K562 (cell line): ENCODE data around the gene MDC1. TPM values are rescaled to one million over a fixed set of nuclear protein-coding genes. Genes with fewer than 3 reads are reported as not detected.

ENCODE experiments used
- ATAC-seq: fragments of 200-7000 bp; cut with Tn5 transposase; 3 replicates; pipeline ENCODE4 v1.9.1; 2020; ENCODE audit warnings: moderate library complexity
- BruUV-seq: library from RNA; stranded (reverse); fragments of 400-500 nt; replicated peaks from 2 replicates; lab custom pipeline; 2021; lab: Mats Ljungman, UMichigan
- CTCF ChIA-PET: fragments of 300-600 bp; formaldehyde crosslinking; extraction: SDS; loops from one replicate; lab custom pipeline; 2021; ENCODE audit warnings: low intra/inter-chr PET ratio; lab: Yijun Ruan, JAX
- POLR2A ChIA-PET: fragments of 300-600, 350-650 bp; sonication (Branson Sonifier 250); formaldehyde crosslinking; extraction: SDS; loops from one replicate; lab custom pipeline; 2021; ENCODE audit warnings: antibody characterized with exemption, inconsistent platforms; lab: Yijun Ruan, JAX
- DNase-seq, 4 experiments: peaks; one replicate each; pipeline versions ENCODE4 v3.0.0 to v3.0.0-alpha.2; 2011 to 2018; ENCODE audit warnings: low spot score in 3 of 4, mixed read lengths in 3 of 4; ENCODE audit errors: extremely low read depth in 1 of 4
- FAIRE-seq: peaks from 2 replicates; lab custom pipeline; 2011; peaks lifted over from hg19 to GRCh38; lab: Jason Lieb, UNC
- H2AFZ ChIP-seq: 2 replicates; pipeline ENCODE4 v1.6.0; 2011; ENCODE audit warnings: low read depth, low read length, control low read depth, inconsistent platforms
- H3K27ac ChIP-seq: fragments of 200-600 bp; 3 replicates; pipeline ENCODE4 v1.8.0; 2011; ENCODE audit warnings: low read depth, mild to moderate bottlenecking, control low read depth, inconsistent platforms, low read length, moderate library complexity, mixed read lengths; ENCODE audit errors: extremely low read depth
- H3K27me3 ChIP-seq, 2 experiments: fragments of 300-600 bp in 1 of 2; 2 replicates in 1 of 2; 3 replicates in 1 of 2; pipeline versions ENCODE4 v1.6.0 to v1.8.0; 2011; ENCODE audit warnings: inconsistent platforms in 2 of 2, low read length in 2 of 2, mild to moderate bottlenecking in 1 of 2, mixed read lengths in 1 of 2, moderate library complexity in 1 of 2; ENCODE audit not compliant: control insufficient read depth in 2 of 2, insufficient read depth in 2 of 2
- H3K36me3 ChIP-seq: fragments of 300-600 bp; 3 replicates; pipeline ENCODE4 v1.8.0; 2011; ENCODE audit warnings: mild to moderate bottlenecking, low read length, inconsistent platforms; ENCODE audit not compliant: control insufficient read depth, insufficient read depth
- H3K4me1 ChIP-seq, 2 experiments: fragments of 200-600 bp in 1 of 2; replicated peaks in 1 of 2; 2 replicates in 1 of 2; 3 replicates in 1 of 2; pipeline versions ENCODE4 v1.5.1 to v1.8.0; 2011; ENCODE audit warnings: inconsistent platforms in 2 of 2, low read length in 2 of 2, mild to moderate bottlenecking in 1 of 2, mixed read lengths in 1 of 2, moderate library complexity in 1 of 2; ENCODE audit not compliant: control insufficient read depth in 2 of 2, insufficient read depth in 2 of 2
- H3K4me2 ChIP-seq: 2 replicates; pipeline ENCODE4 v1.6.1; 2011; ENCODE audit warnings: low read length, control low read depth, inconsistent platforms, mixed read lengths; ENCODE audit not compliant: insufficient read depth
- H3K4me3 ChIP-seq: fragments of 200-600 bp; sonication (generic), shearing (Covaris generic); 2 replicates; pipeline ENCODE4 v1.5.1; 2016; ENCODE audit warnings: control low read depth, inconsistent platforms
- H3K79me2 ChIP-seq: fragments of 200-600 bp; 3 replicates; pipeline ENCODE4 v1.8.0; 2011; ENCODE audit warnings: low read length, inconsistent platforms; ENCODE audit not compliant: control insufficient read depth, insufficient read depth
- H3K9ac ChIP-seq, 2 experiments: 2 replicates each; pipeline versions ENCODE4 v1.6.0 to v1.6.1; 2011; ENCODE audit warnings: low read depth in 2 of 2, low read length in 2 of 2, control low read depth in 1 of 2, inconsistent platforms in 1 of 2, mild to moderate bottlenecking in 1 of 2, mixed read lengths in 1 of 2; ENCODE audit not compliant: insufficient read depth in 1 of 2
- H3K9me1 ChIP-seq: one replicate; pipeline ENCODE4 v1.6.0; 2011; ENCODE audit warnings: inconsistent platforms, mild to moderate bottlenecking, low read length, moderate library complexity; ENCODE audit not compliant: control insufficient read depth, insufficient read depth
- H3K9me3 ChIP-seq: replicated peaks from 2 replicates; pipeline ENCODE4 v1.5.1; 2011; ENCODE audit warnings: low read depth, low read length, inconsistent platforms; ENCODE audit not compliant: control insufficient read depth, insufficient read depth
- H4K20me1 ChIP-seq: replicated peaks from 2 replicates; pipeline ENCODE4 v1.6.1; 2011; ENCODE audit warnings: low read length, inconsistent platforms, mixed read lengths; ENCODE audit not compliant: control insufficient read depth, insufficient read depth
- EWSR1 ChIP-seq: fragments of 450-650 bp; IDR thresholded peaks from 2 replicates; pipeline ENCODE4 v1.6.1; 2018; ENCODE audit warnings: borderline replicate concordance, mild to moderate bottlenecking, low read depth, moderate library complexity; ENCODE audit not compliant: partially characterized antibody
- POLR2H ChIP-seq: IDR thresholded peaks from 2 replicates; pipeline ENCODE4 v1.6.1; 2016; ENCODE audit warnings: missing genetic modification characterization, low read depth, mild to moderate bottlenecking, control low read depth, missing compliant biosample characterization, moderate library complexity
- SRSF7 ChIP-seq: fragments of 200-400 bp; formaldehyde crosslinking; optimal IDR thresholded peaks from 2 replicates; pipeline ENCODE3; 2017; ENCODE audit warnings: mild to moderate bottlenecking, low read depth, low read length
- ZBTB7A ChIP-seq: IDR thresholded peaks from 2 replicates; pipeline ENCODE4 v1.6.1; 2011; ENCODE audit warnings: low read depth, mild to moderate bottlenecking, low read length, moderate library complexity, borderline replicate concordance; ENCODE audit not compliant: control insufficient read depth
- ZBTB8A ChIP-seq: fragments of 450-650 bp; IDR thresholded peaks from 2 replicates; pipeline ENCODE4 v1.6.1; 2018; ENCODE audit warnings: mild to moderate bottlenecking, moderate library complexity; ENCODE audit not compliant: partially characterized antibody
- ZSCAN32 ChIP-seq: fragments of 450-650 bp; formaldehyde crosslinking; IDR thresholded peaks from 2 replicates; pipeline ENCODE4 v1.4.0; 2020; ENCODE audit warnings: mild to moderate bottlenecking, moderate library complexity
- WGBS: fragments of 100-300 bp; shearing (Covaris generic); methylation state at CpG from one replicate; pipeline ENCODE4 v1.1.6; 2016; ENCODE audit warnings: low coverage, mixed read lengths; ENCODE audit not compliant: insufficient coverage; ENCODE audit errors: missing lambda C conversion rate; 5-methylcytosine and 5-hydroxymethylcytosine counted together
- in situ Hi-C: fragments of 300-500 bp; cut with MboI; formaldehyde crosslinking; loops from 4 replicates; pipeline ENCODE4 v1.15.0; 2018; ENCODE audit warnings: inconsistent platforms, mixed read lengths
- intact Hi-C: fragments of 100-400 bp; cut with micrococcal nuclease; formaldehyde crosslinking; loops from 2 replicates; pipeline ENCODE4 v1.14.2; 2022
- polyA plus RNA-seq, 8 experiments: library from polyadenylated mRNA; depleted of rRNA in 4 of 8; stranded (reverse) in 5 of 8; unstranded in 3 of 8; fragments of >200 nt; fragmentation: Nextera tagmentation in 2 of 8; fragmentation: Illumina TruSeq in 1 of 8; extraction: Ambion mirVana in 2 of 8; extraction: Trizol in 1 of 8; gene quantifications; 2 replicates each; pipeline versions ENCODE4 v1.2.1 to v1.2.3, GENCODE V29; 2011 to 2014; ENCODE audit warnings: inconsistent platforms in 1 of 8, missing spikeins in 1 of 8
- total RNA-seq, 7 experiments: library from RNA; depleted of rRNA in 6 of 7; stranded (reverse); fragments of >200 nt in 6 of 7; fragmentation: Illumina TruSeq in 2 of 7; extraction: Trizol in 2 of 7; gene quantifications; 2 replicates each; pipeline versions ENCODE4 v1.2.1 to v1.2.3, GENCODE V29; 2011 to 2021; ENCODE audit warnings: low replicate concordance in 1 of 7
- TF ChIP-seq, protein P1 (sequence below): fragments of 250-450 bp; sonication (Bioruptor Pico); IDR thresholded peaks from 2 replicates; pipeline ENCODE4 v1.8.0; 2021; ENCODE audit warnings: moderate library complexity, mild to moderate bottlenecking, inconsistent platforms
- TF ChIP-seq, protein P2 (sequence below): fragments of 250-450 bp; sonication (Bioruptor Pico); IDR thresholded peaks from 2 replicates; pipeline ENCODE4 v1.4.0; 2020; ENCODE audit warnings: mild to moderate bottlenecking, moderate library complexity
- TF ChIP-seq, protein P3 (sequence below): fragments of 200-800 bp; sonication (Bioruptor generic); IDR thresholded peaks from 2 replicates; pipeline ENCODE4 v1.6.1; 2017; ENCODE audit warnings: missing genetic modification characterization, missing compliant biosample characterization

MDC1 gene
- total and polyA plus RNA-seq, 9 of the 15 experiments (the other 6 are each of a cell fraction or from before 2014, with no cell fraction given), result 8.2 to 114 (median 20.0) TPM

DNA sequence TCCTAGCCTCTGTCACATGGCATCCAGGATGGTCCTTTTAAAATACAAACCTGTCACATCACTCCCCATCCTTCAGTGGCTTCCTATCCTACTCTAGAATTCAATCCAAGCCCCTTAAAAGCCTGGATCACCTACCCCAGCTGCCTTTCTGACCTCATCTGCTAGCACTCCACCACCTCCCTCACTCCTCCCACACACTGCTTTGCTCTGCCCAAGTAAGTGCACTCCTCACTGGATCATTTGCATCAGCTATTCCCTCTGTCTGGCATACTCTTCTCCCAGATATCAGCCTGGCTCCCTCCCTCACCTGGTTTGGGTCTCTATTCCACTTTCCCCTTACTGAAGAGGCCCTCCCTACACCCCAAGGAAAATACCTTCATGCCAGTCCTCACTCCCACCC, 59.6 kb downstream of the MDC1 start (continued):
- no peak for TF ChIP-seq ZSCAN32 (CRISPR knock-in tag)
- TF ChIP-seq, protein P1, sequence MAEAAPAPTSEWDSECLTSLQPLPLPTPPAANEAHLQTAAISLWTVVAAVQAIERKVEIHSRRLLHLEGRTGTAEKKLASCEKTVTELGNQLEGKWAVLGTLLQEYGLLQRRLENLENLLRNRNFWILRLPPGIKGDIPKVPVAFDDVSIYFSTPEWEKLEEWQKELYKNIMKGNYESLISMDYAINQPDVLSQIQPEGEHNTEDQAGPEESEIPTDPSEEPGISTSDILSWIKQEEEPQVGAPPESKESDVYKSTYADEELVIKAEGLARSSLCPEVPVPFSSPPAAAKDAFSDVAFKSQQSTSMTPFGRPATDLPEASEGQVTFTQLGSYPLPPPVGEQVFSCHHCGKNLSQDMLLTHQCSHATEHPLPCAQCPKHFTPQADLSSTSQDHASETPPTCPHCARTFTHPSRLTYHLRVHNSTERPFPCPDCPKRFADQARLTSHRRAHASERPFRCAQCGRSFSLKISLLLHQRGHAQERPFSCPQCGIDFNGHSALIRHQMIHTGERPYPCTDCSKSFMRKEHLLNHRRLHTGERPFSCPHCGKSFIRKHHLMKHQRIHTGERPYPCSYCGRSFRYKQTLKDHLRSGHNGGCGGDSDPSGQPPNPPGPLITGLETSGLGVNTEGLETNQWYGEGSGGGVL, result no peak

DNA sequence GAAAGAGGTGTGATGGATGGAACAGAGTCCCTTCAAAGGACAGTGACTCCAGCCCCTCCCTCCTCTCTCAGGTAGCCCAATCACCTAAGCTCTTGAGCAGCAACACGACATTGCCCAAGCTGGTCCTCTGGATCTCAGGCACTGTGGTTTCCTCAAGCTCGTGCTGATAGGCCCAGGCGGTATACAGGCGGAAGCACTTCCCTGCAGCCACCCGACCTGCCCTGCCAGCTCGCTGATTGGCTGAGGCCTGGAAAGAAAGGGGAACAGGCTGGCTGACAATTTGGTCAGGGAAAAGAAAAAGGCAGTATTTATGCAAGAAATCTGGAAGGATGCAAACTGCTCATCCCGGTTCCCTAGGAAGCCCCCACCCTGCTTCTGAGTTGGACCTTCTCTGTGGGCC, 60.6 kb downstream of the MDC1 start:
- H3K9ac ChIP-seq, result no peak overlapping the region
- H3K4me2 ChIP-seq, result no peak overlapping the region
- no peak for TF ChIP-seq ZBTB8A
- TF ChIP-seq, protein P2, sequence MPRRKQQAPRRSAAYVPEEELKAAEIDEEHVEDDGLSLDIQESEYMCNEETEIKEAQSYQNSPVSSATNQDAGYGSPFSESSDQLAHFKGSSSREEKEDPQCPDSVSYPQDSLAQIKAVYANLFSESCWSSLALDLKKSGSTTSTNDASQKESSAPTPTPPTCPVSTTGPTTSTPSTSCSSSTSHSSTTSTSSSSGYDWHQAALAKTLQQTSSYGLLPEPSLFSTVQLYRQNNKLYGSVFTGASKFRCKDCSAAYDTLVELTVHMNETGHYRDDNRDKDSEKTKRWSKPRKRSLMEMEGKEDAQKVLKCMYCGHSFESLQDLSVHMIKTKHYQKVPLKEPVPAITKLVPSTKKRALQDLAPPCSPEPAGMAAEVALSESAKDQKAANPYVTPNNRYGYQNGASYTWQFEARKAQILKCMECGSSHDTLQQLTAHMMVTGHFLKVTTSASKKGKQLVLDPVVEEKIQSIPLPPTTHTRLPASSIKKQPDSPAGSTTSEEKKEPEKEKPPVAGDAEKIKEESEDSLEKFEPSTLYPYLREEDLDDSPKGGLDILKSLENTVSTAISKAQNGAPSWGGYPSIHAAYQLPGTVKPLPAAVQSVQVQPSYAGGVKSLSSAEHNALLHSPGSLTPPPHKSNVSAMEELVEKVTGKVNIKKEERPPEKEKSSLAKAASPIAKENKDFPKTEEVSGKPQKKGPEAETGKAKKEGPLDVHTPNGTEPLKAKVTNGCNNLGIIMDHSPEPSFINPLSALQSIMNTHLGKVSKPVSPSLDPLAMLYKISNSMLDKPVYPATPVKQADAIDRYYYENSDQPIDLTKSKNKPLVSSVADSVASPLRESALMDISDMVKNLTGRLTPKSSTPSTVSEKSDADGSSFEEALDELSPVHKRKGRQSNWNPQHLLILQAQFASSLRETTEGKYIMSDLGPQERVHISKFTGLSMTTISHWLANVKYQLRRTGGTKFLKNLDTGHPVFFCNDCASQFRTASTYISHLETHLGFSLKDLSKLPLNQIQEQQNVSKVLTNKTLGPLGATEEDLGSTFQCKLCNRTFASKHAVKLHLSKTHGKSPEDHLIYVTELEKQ, result no peak
- TF ChIP-seq EWSR1, result no peak
- TF ChIP-seq, protein P3, sequence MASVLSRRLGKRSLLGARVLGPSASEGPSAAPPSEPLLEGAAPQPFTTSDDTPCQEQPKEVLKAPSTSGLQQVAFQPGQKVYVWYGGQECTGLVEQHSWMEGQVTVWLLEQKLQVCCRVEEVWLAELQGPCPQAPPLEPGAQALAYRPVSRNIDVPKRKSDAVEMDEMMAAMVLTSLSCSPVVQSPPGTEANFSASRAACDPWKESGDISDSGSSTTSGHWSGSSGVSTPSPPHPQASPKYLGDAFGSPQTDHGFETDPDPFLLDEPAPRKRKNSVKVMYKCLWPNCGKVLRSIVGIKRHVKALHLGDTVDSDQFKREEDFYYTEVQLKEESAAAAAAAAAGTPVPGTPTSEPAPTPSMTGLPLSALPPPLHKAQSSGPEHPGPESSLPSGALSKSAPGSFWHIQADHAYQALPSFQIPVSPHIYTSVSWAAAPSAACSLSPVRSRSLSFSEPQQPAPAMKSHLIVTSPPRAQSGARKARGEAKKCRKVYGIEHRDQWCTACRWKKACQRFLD (CRISPR knock-in tag), result no peak
- TF ChIP-seq SRSF7, result no peak
- no peak for TF ChIP-seq ZBTB7A
- TF ChIP-seq POLR2H, result no peak
- H3K36me3 ChIP-seq, result peaks cover 87% of the 10 kb centered on the region
- BruUV-seq, result no TSS peak
- no peaks in the 10 kb centered on the region for H3K9me1 ChIP-seq
- POLR2A ChIA-PET, result interaction anchor here (1.0 to 2.5 kb wide), 5 partner anchors 10 to 39 kb away, joined by 3 to 9 read pairs (median 4); partner anchors contain the start of genes C6orf136 and MRPS18B
- H3K79me2 ChIP-seq, result no peaks in the 10 kb centered on the region
- no peak for DNase-seq
- no peaks in the 10 kb centered on the region for H4K20me1 ChIP-seq
- in situ Hi-C loops, result no loop called here
- H3K27ac ChIP-seq, result no peak overlapping the region
- H3K4me1 ChIP-seq, result no peaks in the 10 kb centered on the region; a peak in 1 of 5 replicates
- H3K4me3 ChIP-seq, result no peak overlapping the region
- 59% methylated on average over 7 of the region's 7 CpGs for WGBS
- CTCF ChIA-PET, result no interaction called here
- no peaks in the 10 kb centered on the region for H3K27me3 ChIP-seq
- no peak for ATAC-seq
- H2AFZ ChIP-seq, result no peak overlapping the region
- no peak for FAIRE-seq
- intact Hi-C loops, result no loop called here
- H3K9me3 ChIP-seq, result no peaks in the 10 kb centered on the region
